K562 (cell line): ENCODE measurements around the gene HDAC7. TPM values are rescaled to one million over a fixed set of nuclear protein-coding genes. Genes with fewer than 3 reads are reported as not detected.

ENCODE experiments used
- CBFA2T3 ChIP-seq: fragments of 450-650 bp; IDR thresholded peaks from 2 replicates; pipeline ENCODE4 v1.6.1; 2017
- CREM ChIP-seq: IDR thresholded peaks from 2 replicates; pipeline ENCODE4 v1.6.1; 2014; ENCODE audit warnings: antibody characterized with exemption, low read depth
- CTBP1 ChIP-seq: fragments of 450-650 bp; IDR thresholded peaks from 2 replicates; pipeline ENCODE4 v1.6.1; 2016; ENCODE audit warnings: borderline replicate concordance
- ELF1 ChIP-seq: fragments of 200-800 bp; sonication (Bioruptor generic); IDR thresholded peaks from 2 replicates; pipeline ENCODE4 v1.6.1; 2016; ENCODE audit warnings: missing genetic modification characterization, missing compliant biosample characterization
- JUND ChIP-seq, 2 experiments: IDR thresholded peaks; 2 replicates in 1 of 2; 3 replicates in 1 of 2; pipeline ENCODE4 v1.6.1; 2011; ENCODE audit warnings: borderline replicate concordance in 2 of 2, low read depth in 2 of 2, low read length in 2 of 2, improper control_type of control experiment in 1 of 2, missing biosample characterization in 1 of 2, missing genetic modification characterization in 1 of 2, missing genetic modification reagents in 1 of 2
- RBM15 ChIP-seq: fragments of 200-400 bp; formaldehyde crosslinking; IDR thresholded peaks from 2 replicates; pipeline ENCODE4 v1.6.1; 2018; ENCODE audit warnings: mild to moderate bottlenecking, low read length, moderate library complexity; ENCODE audit not compliant: insufficient read depth
- SMC3 ChIP-seq: conservative IDR thresholded peaks from 2 replicates; pipeline ENCODE4 v1.6.1; 2011; ENCODE audit warnings: low read depth, low read length, improper control_type of control experiment; ENCODE audit not compliant: insufficient read depth
- SNIP1 ChIP-seq: fragments of 450-650 bp; IDR thresholded peaks from 2 replicates; pipeline ENCODE4 v1.7.1; 2017; ENCODE audit warnings: low read depth, mild to moderate bottlenecking
- SP1 ChIP-seq: sonication (generic); formaldehyde crosslinking; IDR thresholded peaks from 2 replicates; pipeline ENCODE4 v1.8.1; 2022; ENCODE audit warnings: mild to moderate bottlenecking, missing genetic modification reagents
- ZFP30 ChIP-seq: fragments of 250-450 bp; sonication (Bioruptor Pico); IDR thresholded peaks from 2 replicates; pipeline ENCODE4 v1.8.0; 2022; ENCODE audit warnings: moderate library complexity, mild to moderate bottlenecking, inconsistent platforms, borderline replicate concordance
- ZNF431 ChIP-seq: sonication (generic); formaldehyde crosslinking; IDR thresholded peaks from 2 replicates; pipeline ENCODE4 v1.8.0; 2022; ENCODE audit warnings: mild to moderate bottlenecking, missing genetic modification reagents
- polyA plus RNA-seq, 8 experiments: library from polyadenylated mRNA; depleted of rRNA in 4 of 8; stranded (reverse) in 5 of 8; unstranded in 3 of 8; fragments of >200 nt; fragmentation: Nextera tagmentation in 2 of 8; fragmentation: Illumina TruSeq in 1 of 8; extraction: Ambion mirVana in 2 of 8; extraction: Trizol in 1 of 8; gene quantifications; 2 replicates each; pipeline versions ENCODE4 v1.2.1 to v1.2.3, GENCODE V29; 2011 to 2014; ENCODE audit warnings: inconsistent platforms in 1 of 8, missing spikeins in 1 of 8
- total RNA-seq, 7 experiments: library from RNA; depleted of rRNA in 6 of 7; stranded (reverse); fragments of >200 nt in 6 of 7; fragmentation: Illumina TruSeq in 2 of 7; extraction: Trizol in 2 of 7; gene quantifications; 2 replicates each; pipeline versions ENCODE4 v1.2.1 to v1.2.3, GENCODE V29; 2011 to 2021; ENCODE audit warnings: low replicate concordance in 1 of 7
- TF ChIP-seq, protein P1 (sequence below): sonication (generic); formaldehyde crosslinking; IDR thresholded peaks from 2 replicates; pipeline ENCODE4 v1.8.1; 2023; ENCODE audit warnings: mild to moderate bottlenecking, missing genetic modification reagents
- TF ChIP-seq, protein P2 (sequence below), 2 experiments: fragments of 450-650 bp; formaldehyde crosslinking in 1 of 2; IDR thresholded peaks; 2 replicates each; pipeline versions ENCODE4 v1.4.0 to v1.6.1; 2014 to 2020; ENCODE audit warnings: mild to moderate bottlenecking in 2 of 2, borderline replicate concordance in 1 of 2, low read depth in 1 of 2
- TF ChIP-seq, protein P3 (sequence below): fragments of 450-650 bp; formaldehyde crosslinking; IDR thresholded peaks from 2 replicates; pipeline ENCODE4 v1.4.0; 2020; ENCODE audit warnings: mild to moderate bottlenecking, moderate library complexity

Gene HDAC7
- total and polyA plus RNA-seq, 9 of the 15 experiments (the other 6 are each of a cell fraction or from before 2014, with no cell fraction given), result 2.5 to 129 (median 31.1) TPM

DNA sequence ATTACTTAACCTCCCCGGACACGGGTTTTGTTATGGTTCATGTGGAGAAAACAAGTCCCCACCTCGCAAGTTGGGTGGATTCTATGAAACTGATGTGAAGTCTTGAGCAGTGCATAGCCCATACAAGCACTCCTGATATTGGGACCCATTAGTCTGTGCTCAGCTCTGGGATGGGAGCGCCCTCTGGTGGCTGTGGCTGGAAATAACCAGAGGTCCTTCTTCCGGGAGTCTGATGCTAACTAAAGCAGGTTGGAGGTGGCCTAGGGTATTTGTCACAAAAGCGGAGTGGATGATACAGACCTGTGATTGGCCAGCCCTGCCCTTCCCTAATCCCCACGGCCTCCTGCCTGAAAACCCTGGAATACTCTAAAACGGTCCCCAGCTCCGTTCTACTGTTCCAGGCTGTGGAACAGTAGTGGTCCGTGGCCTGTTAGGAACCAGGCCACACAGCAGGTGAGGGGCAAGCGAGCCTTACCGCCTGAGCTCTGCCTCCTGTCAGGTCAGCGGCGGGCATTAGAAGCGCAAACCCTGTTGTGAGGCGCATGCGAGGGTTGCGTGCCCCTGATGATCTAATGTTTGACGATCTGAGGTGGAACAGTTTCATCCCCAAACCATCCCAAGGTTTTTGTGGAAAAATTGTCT is 40.3 kb downstream of the HDAC7 start (continued):
- TF ChIP-seq SP1 (CRISPR knock-in tag) (peak; percentile 64; the same call in 1 of the 2 replicates), CBFA2T3 (no peak), ZFP30 (CRISPR knock-in tag) (no peak), SMC3 (peak; percentile 97), CREM (0 out of 2 replicates have a peak, but pooled peaks have one; percentile 31), JUND (IDR thresholded peaks at IDR 0.05; ENCODE audit: borderline replicate concordance, low read depth, low read length) (no peak), JUND (tag; IDR thresholded peaks at IDR 0.05; ENCODE audit: borderline replicate concordance, low read depth, low read length) (peak; percentile 49; the same call in 1 of the 3 replicates), ZNF431 (CRISPR knock-in tag) (0 out of 2 replicates have a peak, but pooled peaks have one; percentile 26), SNIP1 (no peak), CTBP1 (0 out of 2 replicates have a peak, but pooled peaks have one; percentile 49), ELF1 (tag) (peak; percentile 86), RBM15 (no peak)
- TF ChIP-seq, protein P1, sequence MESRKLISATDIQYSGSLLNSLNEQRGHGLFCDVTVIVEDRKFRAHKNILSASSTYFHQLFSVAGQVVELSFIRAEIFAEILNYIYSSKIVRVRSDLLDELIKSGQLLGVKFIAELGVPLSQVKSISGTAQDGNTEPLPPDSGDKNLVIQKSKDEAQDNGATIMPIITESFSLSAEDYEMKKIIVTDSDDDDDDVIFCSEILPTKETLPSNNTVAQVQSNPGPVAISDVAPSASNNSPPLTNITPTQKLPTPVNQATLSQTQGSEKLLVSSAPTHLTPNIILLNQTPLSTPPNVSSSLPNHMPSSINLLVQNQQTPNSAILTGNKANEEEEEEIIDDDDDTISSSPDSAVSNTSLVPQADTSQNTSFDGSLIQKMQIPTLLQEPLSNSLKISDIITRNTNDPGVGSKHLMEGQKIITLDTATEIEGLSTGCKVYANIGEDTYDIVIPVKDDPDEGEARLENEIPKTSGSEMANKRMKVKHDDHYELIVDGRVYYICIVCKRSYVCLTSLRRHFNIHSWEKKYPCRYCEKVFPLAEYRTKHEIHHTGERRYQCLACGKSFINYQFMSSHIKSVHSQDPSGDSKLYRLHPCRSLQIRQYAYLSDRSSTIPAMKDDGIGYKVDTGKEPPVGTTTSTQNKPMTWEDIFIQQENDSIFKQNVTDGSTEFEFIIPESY, result peak; percentile 45; the same call in 1 of the 2 replicates
- TF ChIP-seq, protein P2, sequence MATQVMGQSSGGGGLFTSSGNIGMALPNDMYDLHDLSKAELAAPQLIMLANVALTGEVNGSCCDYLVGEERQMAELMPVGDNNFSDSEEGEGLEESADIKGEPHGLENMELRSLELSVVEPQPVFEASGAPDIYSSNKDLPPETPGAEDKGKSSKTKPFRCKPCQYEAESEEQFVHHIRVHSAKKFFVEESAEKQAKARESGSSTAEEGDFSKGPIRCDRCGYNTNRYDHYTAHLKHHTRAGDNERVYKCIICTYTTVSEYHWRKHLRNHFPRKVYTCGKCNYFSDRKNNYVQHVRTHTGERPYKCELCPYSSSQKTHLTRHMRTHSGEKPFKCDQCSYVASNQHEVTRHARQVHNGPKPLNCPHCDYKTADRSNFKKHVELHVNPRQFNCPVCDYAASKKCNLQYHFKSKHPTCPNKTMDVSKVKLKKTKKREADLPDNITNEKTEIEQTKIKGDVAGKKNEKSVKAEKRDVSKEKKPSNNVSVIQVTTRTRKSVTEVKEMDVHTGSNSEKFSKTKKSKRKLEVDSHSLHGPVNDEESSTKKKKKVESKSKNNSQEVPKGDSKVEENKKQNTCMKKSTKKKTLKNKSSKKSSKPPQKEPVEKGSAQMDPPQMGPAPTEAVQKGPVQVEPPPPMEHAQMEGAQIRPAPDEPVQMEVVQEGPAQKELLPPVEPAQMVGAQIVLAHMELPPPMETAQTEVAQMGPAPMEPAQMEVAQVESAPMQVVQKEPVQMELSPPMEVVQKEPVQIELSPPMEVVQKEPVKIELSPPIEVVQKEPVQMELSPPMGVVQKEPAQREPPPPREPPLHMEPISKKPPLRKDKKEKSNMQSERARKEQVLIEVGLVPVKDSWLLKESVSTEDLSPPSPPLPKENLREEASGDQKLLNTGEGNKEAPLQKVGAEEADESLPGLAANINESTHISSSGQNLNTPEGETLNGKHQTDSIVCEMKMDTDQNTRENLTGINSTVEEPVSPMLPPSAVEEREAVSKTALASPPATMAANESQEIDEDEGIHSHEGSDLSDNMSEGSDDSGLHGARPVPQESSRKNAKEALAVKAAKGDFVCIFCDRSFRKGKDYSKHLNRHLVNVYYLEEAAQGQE (IDR thresholded peaks at IDR 0.05; ENCODE audit: borderline replicate concordance), result peak; percentile 84
- TF ChIP-seq, protein P2 (CRISPR knock-in tag; IDR thresholded peaks at IDR 0.05; ENCODE audit: low read depth), result no peak
- TF ChIP-seq, protein P3, sequence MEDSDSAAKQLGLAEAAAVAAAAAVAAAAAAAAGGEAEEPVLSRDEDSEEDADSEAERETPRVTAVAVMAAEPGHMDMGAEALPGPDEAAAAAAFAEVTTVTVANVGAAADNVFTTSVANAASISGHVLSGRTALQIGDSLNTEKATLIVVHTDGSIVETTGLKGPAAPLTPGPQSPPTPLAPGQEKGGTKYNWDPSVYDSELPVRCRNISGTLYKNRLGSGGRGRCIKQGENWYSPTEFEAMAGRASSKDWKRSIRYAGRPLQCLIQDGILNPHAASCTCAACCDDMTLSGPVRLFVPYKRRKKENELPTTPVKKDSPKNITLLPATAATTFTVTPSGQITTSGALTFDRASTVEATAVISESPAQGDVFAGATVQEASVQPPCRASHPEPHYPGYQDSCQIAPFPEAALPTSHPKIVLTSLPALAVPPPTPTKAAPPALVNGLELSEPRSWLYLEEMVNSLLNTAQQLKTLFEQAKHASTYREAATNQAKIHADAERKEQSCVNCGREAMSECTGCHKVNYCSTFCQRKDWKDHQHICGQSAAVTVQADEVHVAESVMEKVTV (CRISPR knock-in tag), result peak; percentile 85
